MCF 10A (cell line): Measurements from ENCODE around the gene IL1RAPL2. TPM values are rescaled to one million over a fixed set of nuclear protein-coding genes. Genes with fewer than 3 reads are reported as not detected.

Source experiments
- BruUV-seq: library from RNA; stranded (reverse); fragments of 400-500 nt; replicated peaks from 2 replicates; lab custom pipeline; 2021; lab: Mats Ljungman, UMichigan
- CTCF ChIA-PET: fragments of 300-600 bp; sonication (Branson Sonifier 250); formaldehyde crosslinking; extraction: SDS; loops from one replicate; lab custom pipeline; 2021; ENCODE audit warnings: antibody characterized with exemption, inconsistent platforms; lab: Yijun Ruan, JAX
- POLR2A ChIA-PET: fragments of 300-600, 350-650 bp; sonication (Branson Sonifier 250); formaldehyde crosslinking; extraction: SDS; loops from one replicate; lab custom pipeline; 2020; ENCODE audit warnings: antibody characterized with exemption, inconsistent platforms; lab: Yijun Ruan, JAX
- DNase-seq: peaks from one replicate; pipeline ENCODE4 v3.0.0-alpha.2; 2018; ENCODE audit not compliant: unreplicated experiment
- H3K27ac Mint-ChIP-seq: one replicate; pipeline ENCODE4 v1.8.0; 2022; ENCODE audit warnings: mild to moderate bottlenecking, low read depth, mixed read lengths; ENCODE audit not compliant: unreplicated experiment
- H3K27me3 Mint-ChIP-seq: one replicate; pipeline ENCODE4 v1.8.0; 2022; ENCODE audit warnings: mixed read lengths; ENCODE audit not compliant: insufficient read depth, unreplicated experiment
- H3K36me3 Mint-ChIP-seq: one replicate; pipeline ENCODE4 v1.8.0; 2022; ENCODE audit warnings: mild to moderate bottlenecking, moderate library complexity, mixed read lengths; ENCODE audit not compliant: insufficient read depth, unreplicated experiment
- H3K4me1 Mint-ChIP-seq: one replicate; pipeline ENCODE4 v1.8.0; 2022; ENCODE audit warnings: mixed read lengths; ENCODE audit not compliant: insufficient read depth, unreplicated experiment
- H3K4me3 Mint-ChIP-seq: one replicate; pipeline ENCODE4 v1.8.0; 2022; ENCODE audit warnings: mild to moderate bottlenecking, moderate library complexity, mixed read lengths; ENCODE audit not compliant: unreplicated experiment
- H3K9me3 Mint-ChIP-seq: one replicate; pipeline ENCODE4 v1.8.0; 2022; ENCODE audit warnings: mixed read lengths; ENCODE audit not compliant: unreplicated experiment
- CTCF ChIP-seq: fragments of 200-600 bp; IDR thresholded peaks from one replicate; pipeline ENCODE4 v1.8.0; 2022; ENCODE audit warnings: antibody characterized with exemption, mild to moderate bottlenecking; ENCODE audit not compliant: unreplicated experiment
- intact Hi-C: fragments of 100-400 bp; cut with micrococcal nuclease; formaldehyde crosslinking; loops from 2 replicates; pipeline ENCODE4 v1.14.1; 2022
- total RNA-seq: library from RNA; stranded (reverse); gene quantifications from 2 replicates; pipeline ENCODE4 v1.2.3, GENCODE V29; 2022

The IL1RAPL2 gene
- total RNA-seq, 1 experiment from 2014 or later = 4.4 TPM

GRCh38 chrX:104728456-104728855 lies 162.5 kb downstream of the IL1RAPL2 start:
- Mint-ChIP-seq H3K27me3 (peaks cover 31% of the 10 kb centered on the region), H3K4me3 (no peak overlapping the region), H3K9me3 (no peaks in the 10 kb centered on the region), H3K4me1 (no peaks in the 10 kb centered on the region), H3K27ac (no peak overlapping the region), H3K36me3 (no peaks in the 10 kb centered on the region)
- ChIA-PET POLR2A (no interaction called here), CTCF (no interaction called here)
- no TSS peak for BruUV-seq
- no peak for TF ChIP-seq CTCF
- DNase-seq = no peak
- intact Hi-C loops = no loop called here

- CTCF ChIA-PET = interaction anchor here (0.8 kb wide), 1 partner anchor 449 kb away, joined by 3 read pairs; no protein-coding TSS in a partner anchor
- peak; percentile 4 for DNase-seq
- intact Hi-C loops = no loop called here
- H3K27ac Mint-ChIP-seq = no peak overlapping the region
- no peak for TF ChIP-seq CTCF
- no peaks in the 10 kb centered on the region for H3K9me3 Mint-ChIP-seq
- H3K36me3 Mint-ChIP-seq = no peaks in the 10 kb centered on the region
- no TSS peak for BruUV-seq
- no peak overlapping the region for H3K4me3 Mint-ChIP-seq
- peaks cover 60% of the 10 kb centered on the region for H3K27me3 Mint-ChIP-seq
- POLR2A ChIA-PET = no interaction called here
- H3K4me1 Mint-ChIP-seq = no peaks in the 10 kb centered on the region
Measured at GRCh38 chrX:104742355-104742754, 176.4 kb downstream of the IL1RAPL2 start.

- Mint-ChIP-seq H3K27me3 (peaks cover 64% of the 10 kb centered on the region), H3K36me3 (no peaks in the 10 kb centered on the region), H3K4me3 (no peak overlapping the region), H3K27ac (no peak overlapping the region), H3K9me3 (no peaks in the 10 kb centered on the region), H3K4me1 (no peaks in the 10 kb centered on the region)
- BruUV-seq = no TSS peak
- POLR2A ChIA-PET = interaction anchor here (0.9 kb wide), 1 partner anchor 9 kb away, joined by 3 read pairs; no protein-coding TSS in a partner anchor
- CTCF ChIA-PET = interaction anchor here (0.7 kb wide), 1 partner anchor 179 kb away, joined by 3 read pairs; no protein-coding TSS in a partner anchor
- intact Hi-C loops = no loop called here
- TF ChIP-seq CTCF = no peak
- DNase-seq = no peak
Measured at GRCh38 chrX:104745152-104745551, 179.2 kb downstream of the IL1RAPL2 start.

GRCh38 chrX:104749951-104750610 lies 184.1 kb downstream of the IL1RAPL2 start:
- DNase-seq = no peak
- TF ChIP-seq CTCF = no peak
- no TSS peak for BruUV-seq
- no peak overlapping the region for H3K27ac Mint-ChIP-seq
- no peak overlapping the region for H3K4me3 Mint-ChIP-seq
- intact Hi-C loops = no loop called here
- no peaks in the 10 kb centered on the region for H3K36me3 Mint-ChIP-seq
- no peaks in the 10 kb centered on the region for H3K9me3 Mint-ChIP-seq
- CTCF ChIA-PET = no interaction called here
- H3K4me1 Mint-ChIP-seq = no peaks in the 10 kb centered on the region
- POLR2A ChIA-PET = interaction anchor here (0.6 kb wide), 1 partner anchor 350 kb away, joined by 3 read pairs; no protein-coding TSS in a partner anchor
- peaks cover 43% of the 10 kb centered on the region for H3K27me3 Mint-ChIP-seq
